Neuron (in vitro differentiated cells): ENCODE measurements around the gene IL1A.

Experiments
- H2AFZ ChIP-seq: one replicate; pipeline ENCODE4 v1.6.1; 2013; ENCODE audit warnings: low read depth, mild to moderate bottlenecking, inconsistent platforms, low read length, moderate library complexity
- H3K27me3 ChIP-seq: one replicate; pipeline ENCODE4 v1.6.1; 2013; ENCODE audit warnings: low read length; ENCODE audit not compliant: insufficient read depth
- H3K36me3 ChIP-seq: one replicate; pipeline ENCODE4 v1.6.1; 2013; ENCODE audit warnings: low read length; ENCODE audit not compliant: insufficient read depth
- H3K4me1 ChIP-seq: one replicate; pipeline ENCODE4 v1.6.1; 2013; ENCODE audit warnings: low read length; ENCODE audit not compliant: insufficient read depth
- H3K4me3 ChIP-seq: 2 replicates; pipeline ENCODE4 v1.5.1; 2013; ENCODE audit warnings: mild to moderate bottlenecking, low read length, moderate library complexity
- H3K9me3 ChIP-seq: one replicate; pipeline ENCODE4 v1.6.1; 2013; ENCODE audit warnings: low read length

The IL1A gene

DNA sequence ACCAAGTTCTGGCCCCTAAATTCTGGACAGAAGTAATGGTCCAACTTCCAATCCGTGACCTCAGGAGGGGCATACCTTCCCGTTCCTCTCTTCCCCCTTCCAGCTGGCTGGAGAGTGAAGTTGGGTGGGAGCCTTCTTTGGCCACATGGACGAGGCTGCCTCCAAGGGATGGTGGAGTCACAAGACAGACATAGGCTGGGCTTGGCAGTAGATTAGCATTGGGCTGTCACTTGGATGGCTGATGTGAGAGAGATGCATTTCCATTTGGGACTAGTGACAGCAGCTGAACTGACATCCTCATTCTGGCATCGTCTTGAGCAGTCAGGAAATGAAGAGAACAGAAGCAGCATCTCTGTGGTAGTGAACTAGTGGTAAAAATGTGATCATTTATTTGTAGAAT lies 50.8 kb downstream of the IL1A start:
- no peak overlapping the region for H2AFZ ChIP-seq
- no peaks in the 10 kb centered on the region for H3K4me1 ChIP-seq
- H3K4me3 ChIP-seq = no peak overlapping the region
- peaks cover 7% of the 10 kb centered on the region for H3K36me3 ChIP-seq
- H3K27me3 ChIP-seq = no peaks in the 10 kb centered on the region
- H3K9me3 ChIP-seq = no peaks in the 10 kb centered on the region

DNA sequence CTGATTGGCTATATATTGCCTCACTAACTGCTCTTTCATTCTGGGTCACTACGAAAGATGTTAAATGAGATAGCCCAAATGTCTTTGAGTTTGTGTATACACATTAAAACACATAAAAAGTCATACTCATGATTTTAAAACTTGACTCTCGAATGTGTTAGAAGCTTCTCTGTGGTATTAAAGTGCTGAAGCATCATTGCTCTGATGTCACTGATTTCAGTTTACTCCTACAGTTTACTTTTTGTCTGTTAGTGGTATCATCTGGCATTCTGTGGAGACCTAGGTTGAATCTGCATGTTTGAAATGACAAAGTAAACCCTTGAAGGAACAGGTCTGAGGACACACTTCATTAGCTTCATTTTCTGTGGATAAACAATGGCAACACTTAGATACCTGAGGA lies 52.8 kb downstream of the IL1A start:
- Histone ChIP-seq H3K9me3 (no peaks in the 10 kb centered on the region), H3K4me3 (no peak overlapping the region), H2AFZ (no peak overlapping the region), H3K36me3 (no peaks in the 10 kb centered on the region), H3K27me3 (no peaks in the 10 kb centered on the region), H3K4me1 (no peaks in the 10 kb centered on the region)

DNA sequence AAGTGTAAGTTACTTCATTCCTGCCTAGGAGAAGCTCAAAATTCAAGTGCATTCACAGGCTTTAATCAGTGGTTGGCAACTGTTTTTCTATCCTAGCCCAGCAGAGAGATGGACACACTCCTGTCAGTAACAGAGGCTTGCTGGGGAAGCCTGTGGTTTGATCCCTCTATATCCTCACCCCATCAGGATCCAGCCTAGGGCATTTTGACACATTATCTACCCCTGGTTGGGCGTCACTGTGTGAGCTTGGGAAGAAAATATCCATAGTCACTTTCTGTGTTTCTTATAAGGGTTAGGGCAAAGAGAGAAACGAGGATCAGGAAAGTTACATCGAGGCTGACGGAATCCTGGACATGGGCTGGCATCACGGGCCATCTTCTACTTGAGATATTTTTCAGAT lies 53.5 kb downstream of the IL1A start:
- Histone ChIP-seq H3K4me1 (no peaks in the 10 kb centered on the region), H3K9me3 (no peaks in the 10 kb centered on the region), H2AFZ (no peak overlapping the region), H3K27me3 (no peaks in the 10 kb centered on the region), H3K36me3 (no peaks in the 10 kb centered on the region), H3K4me3 (no peak overlapping the region)

DNA sequence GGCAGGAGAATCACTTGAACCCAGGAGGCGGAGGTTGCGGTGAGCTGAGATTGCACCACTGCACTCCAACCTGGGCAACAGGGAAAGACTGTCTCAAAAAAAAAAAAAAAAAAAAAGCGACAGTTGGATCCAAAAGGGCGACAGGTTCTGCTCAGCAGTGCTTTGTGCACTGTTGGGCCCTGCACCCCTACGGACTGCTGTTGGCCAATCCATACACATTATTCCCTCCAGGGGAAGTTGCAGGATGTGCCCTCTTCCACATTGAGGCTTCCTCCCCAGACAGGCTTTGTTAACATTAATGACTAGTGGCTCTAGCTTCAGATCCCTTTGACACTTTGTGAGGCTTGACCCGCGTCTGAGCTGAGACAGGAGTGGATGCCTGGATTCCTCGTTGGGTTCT lies 54.1 kb downstream of the IL1A start:
- no peaks in the 10 kb centered on the region for H3K4me1 ChIP-seq
- H3K4me3 ChIP-seq = no peak overlapping the region
- H2AFZ ChIP-seq = no peak overlapping the region
- H3K27me3 ChIP-seq = peaks cover under 1% of the 10 kb centered on the region
- H3K36me3 ChIP-seq = no peaks in the 10 kb centered on the region
- no peaks in the 10 kb centered on the region for H3K9me3 ChIP-seq

DNA sequence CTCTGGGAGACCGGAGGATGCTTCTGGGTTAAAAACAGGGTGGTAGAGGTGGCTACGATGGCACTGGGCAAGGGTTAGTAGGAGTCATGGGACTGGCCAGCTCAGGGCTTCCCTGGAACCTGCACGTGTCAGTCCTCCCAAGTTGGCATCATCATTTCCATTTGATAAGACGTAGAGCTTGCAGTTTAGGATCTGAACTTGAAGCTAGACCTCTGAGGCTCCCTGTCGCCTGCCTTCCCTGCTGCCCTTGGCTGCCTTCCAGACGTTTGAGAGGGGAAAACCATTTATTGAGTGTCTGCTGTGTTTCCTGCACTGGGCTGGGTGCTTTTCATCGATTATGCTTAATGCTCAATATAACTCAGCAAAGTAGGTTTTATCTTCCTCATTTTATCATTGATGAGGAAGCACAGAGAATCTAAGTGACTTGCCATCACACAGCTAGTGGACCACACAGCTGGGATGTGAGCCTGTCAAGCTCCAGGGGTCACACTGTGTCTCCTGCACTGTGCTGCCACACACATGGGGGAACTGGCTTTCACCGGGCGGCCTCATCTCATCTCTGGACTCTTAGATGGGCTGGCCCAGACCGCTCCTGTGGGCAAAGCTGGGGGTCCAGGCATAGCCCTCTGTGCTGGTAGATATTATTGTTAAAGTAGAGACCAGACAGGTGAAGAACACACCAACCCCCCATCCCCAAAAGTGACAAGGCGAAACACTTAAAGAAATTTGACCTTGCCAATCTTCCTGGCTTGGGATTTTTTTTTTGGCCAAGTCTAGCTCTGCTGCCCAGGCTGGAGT lies 55.7 kb downstream of the IL1A start:
- Histone ChIP-seq H3K4me3 (no peak overlapping the region), H3K27me3 (peaks cover 2% of the 10 kb centered on the region), H3K36me3 (no peaks in the 10 kb centered on the region), H3K4me1 (no peaks in the 10 kb centered on the region), H2AFZ (no peak overlapping the region), H3K9me3 (no peaks in the 10 kb centered on the region)

DNA sequence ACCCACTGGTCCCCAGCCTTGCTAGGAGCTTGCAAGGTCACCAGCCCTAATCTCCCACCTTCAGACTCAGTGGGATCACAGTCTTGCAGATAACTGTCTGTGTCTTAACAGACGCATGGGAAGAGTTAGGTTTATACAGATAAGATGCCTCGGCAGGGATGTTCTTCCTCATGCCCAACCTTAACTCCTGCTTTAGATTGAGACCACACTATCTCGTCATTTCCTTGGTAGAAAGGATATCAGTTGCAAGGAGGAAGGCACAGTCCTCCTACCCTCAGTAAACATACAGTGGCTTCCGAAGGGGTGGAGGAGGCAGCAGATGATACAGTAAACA lies 56.3 kb downstream of the IL1A start:
- H3K36me3 ChIP-seq = no peaks in the 10 kb centered on the region
- H2AFZ ChIP-seq = no peak overlapping the region
- H3K9me3 ChIP-seq = no peaks in the 10 kb centered on the region

DNA sequence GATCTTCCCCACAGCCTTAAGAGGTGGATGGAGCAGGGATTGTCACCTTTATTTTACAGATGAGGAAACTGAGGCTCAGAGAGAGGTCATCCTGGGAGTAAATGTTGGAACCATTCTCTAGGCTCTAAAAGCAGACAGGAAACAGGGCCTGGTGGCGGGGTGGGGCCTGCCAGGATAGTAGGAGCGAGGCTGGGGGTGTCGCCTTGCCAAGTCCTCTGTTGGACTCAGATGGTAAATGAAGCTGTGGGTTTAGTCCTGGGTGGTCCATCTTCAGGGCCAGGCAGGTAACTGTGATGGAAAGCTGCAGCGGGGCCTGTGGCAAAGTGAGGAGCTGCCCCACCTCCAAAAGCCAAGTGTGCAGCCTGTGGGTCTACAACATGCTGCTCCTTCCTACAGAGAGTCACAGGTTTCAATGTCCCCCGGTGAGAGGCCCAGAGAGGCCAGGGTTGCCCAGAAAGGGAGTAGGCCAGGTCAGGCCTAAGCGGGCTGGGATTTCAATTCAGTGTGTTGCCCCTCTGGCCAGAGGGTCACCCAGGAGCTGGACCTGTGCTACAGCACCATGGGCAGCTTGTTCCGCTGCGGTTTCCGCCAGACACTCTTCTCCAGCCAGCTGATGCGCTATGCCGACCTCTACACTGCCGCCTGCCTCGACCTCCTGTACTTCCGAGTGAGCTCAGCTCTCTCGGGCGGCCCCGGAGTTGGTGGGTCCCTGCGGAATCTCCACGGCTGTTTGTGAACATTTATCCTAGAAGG lies 56.8 kb downstream of the IL1A start:
- peaks cover 2% of the 10 kb centered on the region for H3K27me3 ChIP-seq
- H2AFZ ChIP-seq = no peak overlapping the region
- H3K4me3 ChIP-seq = no peak overlapping the region
- H3K36me3 ChIP-seq = no peaks in the 10 kb centered on the region
- H3K4me1 ChIP-seq = no peaks in the 10 kb centered on the region
- no peaks in the 10 kb centered on the region for H3K9me3 ChIP-seq

More for the DNA sequence above, 56.3 kb downstream of the IL1A start:
- peaks cover 2% of the 10 kb centered on the region for H3K27me3 ChIP-seq
- no peak overlapping the region for H3K4me3 ChIP-seq
- no peaks in the 10 kb centered on the region for H3K4me1 ChIP-seq

DNA sequence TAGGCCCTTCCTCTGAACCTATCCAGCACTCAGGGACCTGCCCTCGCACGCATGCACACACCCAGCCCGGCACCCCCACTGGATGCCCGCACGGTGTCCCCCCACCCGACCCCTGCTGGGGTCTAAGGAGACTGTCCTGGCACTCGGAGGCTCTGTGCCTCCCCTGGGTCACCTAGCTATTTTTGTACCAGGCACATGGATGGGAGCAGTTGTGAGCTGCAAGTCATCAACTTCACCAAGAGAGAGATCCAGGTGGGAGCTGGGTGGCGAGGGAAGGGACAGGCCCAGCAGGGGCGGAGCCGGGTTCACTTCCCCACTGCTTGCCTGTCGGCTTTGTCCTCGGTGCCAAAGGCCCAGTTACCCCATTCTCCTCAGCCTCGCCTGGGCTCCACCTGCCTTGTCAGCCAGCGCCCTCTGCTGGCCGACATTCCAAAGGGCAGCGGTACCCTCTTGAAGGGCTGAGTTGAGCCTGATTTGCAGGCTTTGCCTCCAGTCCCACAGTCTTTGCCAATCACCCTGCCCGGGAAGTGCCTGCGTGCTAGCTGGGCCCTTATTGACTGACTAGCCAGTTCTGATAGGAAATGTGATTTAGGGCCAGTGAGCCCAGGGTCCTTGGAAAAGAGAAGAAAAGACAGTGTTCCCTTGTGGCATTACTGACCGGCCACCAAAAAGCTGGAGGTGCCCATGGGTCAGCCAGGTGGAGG lies 57.7 kb downstream of the IL1A start:
- no peaks in the 10 kb centered on the region for H3K4me1 ChIP-seq
- no peaks in the 10 kb centered on the region for H3K9me3 ChIP-seq
- peaks cover 2% of the 10 kb centered on the region for H3K27me3 ChIP-seq
- H3K36me3 ChIP-seq = no peaks in the 10 kb centered on the region
- peak overlapping the region; percentile 70 for H2AFZ ChIP-seq
- H3K4me3 ChIP-seq = no peak overlapping the region

DNA sequence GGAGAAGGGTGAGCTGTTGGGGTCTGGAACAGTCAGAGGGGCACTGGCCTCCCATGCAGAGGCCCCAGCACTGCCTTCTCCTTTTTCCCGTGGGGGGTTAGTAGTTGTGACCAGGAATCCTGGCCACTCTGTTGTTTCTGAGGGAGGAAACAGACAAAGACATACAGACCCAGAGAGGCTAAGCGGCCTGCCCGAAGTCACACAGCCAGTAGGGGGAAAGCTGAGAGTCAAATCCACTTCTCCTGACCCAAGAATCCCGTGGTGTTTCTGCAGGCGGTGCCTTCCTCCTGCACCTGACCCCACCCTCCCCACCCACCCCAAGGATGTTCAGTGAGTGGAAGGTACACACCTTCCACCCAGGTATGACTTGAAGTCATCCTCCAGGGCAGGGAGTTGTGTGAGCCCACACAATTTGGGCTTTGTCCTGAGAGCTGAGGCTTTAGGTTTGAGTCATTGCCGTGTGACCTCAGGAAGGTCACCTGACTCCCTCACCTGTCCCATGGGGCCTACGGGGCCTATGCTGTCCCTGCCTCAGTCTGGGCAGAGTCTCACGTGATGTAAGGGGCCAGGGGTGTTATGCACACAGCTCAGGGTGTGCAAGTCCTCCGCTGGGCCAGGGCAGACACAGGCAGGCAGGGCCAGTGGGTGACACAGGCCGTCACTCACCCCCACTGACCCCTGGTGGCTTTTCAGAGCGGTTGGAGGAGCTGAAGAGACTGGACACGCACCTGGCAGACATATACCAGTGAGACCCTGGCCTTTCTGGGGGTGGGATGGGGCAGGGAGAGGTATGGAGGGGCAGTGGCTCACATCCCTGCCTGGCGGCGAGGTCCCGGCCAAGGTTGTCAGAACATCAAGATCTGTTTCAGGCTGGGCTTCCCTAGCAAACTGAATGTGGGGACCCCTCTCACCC lies 58.5 kb downstream of the IL1A start:
- Histone ChIP-seq H3K27me3 (peaks cover 2% of the 10 kb centered on the region), H3K4me3 (no peak overlapping the region), H3K36me3 (no peaks in the 10 kb centered on the region), H3K4me1 (no peaks in the 10 kb centered on the region), H3K9me3 (no peaks in the 10 kb centered on the region), H2AFZ (no peak overlapping the region)

DNA sequence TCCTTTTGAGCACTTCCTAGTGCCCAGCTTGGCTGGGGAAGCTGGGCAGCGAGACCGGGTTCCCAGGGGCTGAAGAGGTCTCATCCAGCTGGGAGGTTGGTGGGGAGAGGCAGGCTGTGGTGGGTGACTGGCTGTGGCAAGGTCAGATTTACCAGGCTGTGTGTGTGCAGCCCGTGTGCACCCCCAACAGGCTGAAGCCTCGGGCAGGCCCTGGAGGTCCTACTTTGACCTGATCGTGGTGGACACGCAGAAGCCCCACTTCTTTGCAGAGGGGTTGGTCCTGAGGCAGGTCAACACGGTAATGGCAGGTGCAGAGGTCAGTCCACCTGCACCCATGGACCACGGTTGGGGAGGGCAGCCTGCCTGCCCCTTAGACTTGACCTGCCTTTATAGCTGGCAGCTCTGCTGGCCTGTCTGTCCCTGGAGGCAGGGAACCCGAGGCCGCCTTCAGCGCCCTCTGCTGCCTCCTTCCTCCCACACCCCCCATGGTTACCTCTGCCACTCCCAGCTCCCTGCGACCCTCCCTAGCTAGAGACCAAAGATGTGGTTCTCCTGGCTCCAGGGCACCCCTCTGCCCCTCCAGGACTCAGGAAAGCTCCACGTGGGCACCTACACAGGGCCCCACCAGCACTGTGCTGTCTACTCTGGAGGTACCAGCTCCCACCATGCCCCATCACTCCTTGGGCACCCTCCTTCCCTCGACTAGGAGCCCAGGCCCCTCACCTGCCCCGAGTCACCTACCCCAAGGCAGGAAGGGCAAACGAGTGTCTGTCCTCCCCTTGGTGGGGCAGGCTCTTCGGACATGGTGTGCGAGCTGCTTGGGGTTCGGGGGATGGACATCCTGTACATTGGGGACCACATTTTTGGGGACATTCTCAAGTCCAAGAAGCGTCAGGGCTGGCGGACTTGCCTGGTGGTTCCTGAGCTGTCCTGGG lies 59.4 kb downstream of the IL1A start:
- no peak overlapping the region for H2AFZ ChIP-seq
- no peaks in the 10 kb centered on the region for H3K4me1 ChIP-seq
- H3K36me3 ChIP-seq = no peaks in the 10 kb centered on the region
- peaks cover 2% of the 10 kb centered on the region for H3K27me3 ChIP-seq
- H3K4me3 ChIP-seq = no peak overlapping the region
- H3K9me3 ChIP-seq = no peaks in the 10 kb centered on the region

DNA sequence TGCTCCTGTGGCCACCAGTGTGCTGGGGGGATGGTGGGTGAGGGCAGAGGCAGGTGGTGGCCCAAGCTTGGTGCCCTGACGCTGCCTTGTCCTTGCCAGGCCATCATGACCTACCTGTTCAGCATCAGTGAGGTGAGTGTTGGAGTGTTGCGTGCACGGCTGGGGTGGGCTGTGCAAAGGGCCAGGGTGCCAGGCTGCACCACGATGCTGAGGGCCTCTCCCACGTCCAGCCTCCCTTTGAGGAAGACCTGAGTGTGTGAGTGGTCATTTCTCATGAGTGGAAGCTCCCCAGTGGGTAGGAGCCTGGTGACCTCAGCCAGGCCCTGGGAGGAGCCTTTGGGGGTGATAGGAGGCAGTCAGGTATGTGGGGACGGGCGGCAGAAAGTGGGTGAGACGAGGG lies 60.3 kb downstream of the IL1A start:
- Histone ChIP-seq H3K27me3 (peaks cover 2% of the 10 kb centered on the region), H2AFZ (no peak overlapping the region), H3K4me3 (no peak overlapping the region), H3K36me3 (no peaks in the 10 kb centered on the region), H3K4me1 (no peaks in the 10 kb centered on the region), H3K9me3 (no peaks in the 10 kb centered on the region)
